HS-5 (cell line): ENCODE measurements around the gene CASKIN1.
"Not testable (repeated sequence)": the region's sequence is repeated elsewhere in the genome, so short reads cannot be mapped to it uniquely, and the experiment has no call there.

Source experiments
- DNase-seq: peaks from one replicate; pipeline ENCODE4 v3.0.0-alpha.2; 2012; ENCODE audit warnings: low read depth

Gene CASKIN1, protein sequence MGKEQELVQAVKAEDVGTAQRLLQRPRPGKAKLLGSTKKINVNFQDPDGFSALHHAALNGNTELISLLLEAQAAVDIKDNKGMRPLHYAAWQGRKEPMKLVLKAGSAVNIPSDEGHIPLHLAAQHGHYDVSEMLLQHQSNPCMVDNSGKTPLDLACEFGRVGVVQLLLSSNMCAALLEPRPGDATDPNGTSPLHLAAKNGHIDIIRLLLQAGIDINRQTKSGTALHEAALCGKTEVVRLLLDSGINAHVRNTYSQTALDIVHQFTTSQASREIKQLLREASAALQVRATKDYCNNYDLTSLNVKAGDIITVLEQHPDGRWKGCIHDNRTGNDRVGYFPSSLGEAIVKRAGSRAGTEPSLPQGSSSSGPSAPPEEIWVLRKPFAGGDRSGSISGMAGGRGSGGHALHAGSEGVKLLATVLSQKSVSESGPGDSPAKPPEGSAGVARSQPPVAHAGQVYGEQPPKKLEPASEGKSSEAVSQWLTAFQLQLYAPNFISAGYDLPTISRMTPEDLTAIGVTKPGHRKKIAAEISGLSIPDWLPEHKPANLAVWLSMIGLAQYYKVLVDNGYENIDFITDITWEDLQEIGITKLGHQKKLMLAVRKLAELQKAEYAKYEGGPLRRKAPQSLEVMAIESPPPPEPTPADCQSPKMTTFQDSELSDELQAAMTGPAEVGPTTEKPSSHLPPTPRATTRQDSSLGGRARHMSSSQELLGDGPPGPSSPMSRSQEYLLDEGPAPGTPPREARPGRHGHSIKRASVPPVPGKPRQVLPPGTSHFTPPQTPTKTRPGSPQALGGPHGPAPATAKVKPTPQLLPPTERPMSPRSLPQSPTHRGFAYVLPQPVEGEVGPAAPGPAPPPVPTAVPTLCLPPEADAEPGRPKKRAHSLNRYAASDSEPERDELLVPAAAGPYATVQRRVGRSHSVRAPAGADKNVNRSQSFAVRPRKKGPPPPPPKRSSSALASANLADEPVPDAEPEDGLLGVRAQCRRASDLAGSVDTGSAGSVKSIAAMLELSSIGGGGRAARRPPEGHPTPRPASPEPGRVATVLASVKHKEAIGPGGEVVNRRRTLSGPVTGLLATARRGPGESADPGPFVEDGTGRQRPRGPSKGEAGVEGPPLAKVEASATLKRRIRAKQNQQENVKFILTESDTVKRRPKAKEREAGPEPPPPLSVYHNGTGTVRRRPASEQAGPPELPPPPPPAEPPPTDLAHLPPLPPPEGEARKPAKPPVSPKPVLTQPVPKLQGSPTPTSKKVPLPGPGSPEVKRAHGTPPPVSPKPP (N-terminal part only)

DNA sequence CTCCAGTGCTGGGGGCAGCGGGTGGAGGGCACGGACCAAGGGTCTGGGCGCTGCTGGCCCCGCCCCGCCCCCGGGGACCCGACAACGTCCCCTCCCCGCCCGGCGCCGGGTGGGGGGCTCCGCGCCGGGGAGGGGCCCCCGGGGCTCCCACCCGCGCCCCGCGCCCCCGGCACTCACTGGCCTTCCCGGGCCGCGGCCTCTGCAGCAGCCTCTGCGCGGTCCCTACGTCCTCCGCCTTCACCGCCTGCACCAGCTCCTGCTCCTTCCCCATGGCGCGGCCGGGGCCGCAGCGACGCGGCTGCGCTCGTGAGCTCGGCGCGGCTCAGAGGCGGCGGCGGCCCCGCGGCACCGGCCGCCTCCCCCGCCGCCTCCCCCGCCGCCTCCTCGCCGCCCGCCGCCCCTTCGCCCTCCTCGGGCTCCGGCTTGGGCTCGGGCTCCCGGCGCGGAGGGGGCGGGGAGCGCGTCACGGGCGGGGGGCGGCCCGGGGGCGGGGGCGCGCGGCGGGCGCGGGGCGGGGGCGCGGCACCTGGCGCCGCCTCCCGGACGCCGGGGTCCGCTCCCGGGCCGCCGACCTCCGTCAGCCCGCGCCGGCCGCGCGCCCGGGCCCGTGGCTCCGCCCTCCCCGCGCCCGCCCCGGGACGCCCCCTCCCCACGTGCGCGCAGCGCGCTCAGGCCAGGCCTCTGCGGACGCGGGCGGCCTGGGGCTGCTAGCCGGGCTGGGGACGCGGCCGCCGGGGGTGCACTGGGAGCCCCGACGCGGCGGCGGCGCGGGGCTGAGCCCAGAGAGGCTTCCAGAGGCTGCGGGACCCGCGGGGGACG, at the start of gene CASKIN1:
TSS of gene CASKIN1 (minus strand) at position 444 of the 819 bp plus-strand sequence. CDS start at position 271, 173 bp downstream.
- DNase-seq: no peak

DNA sequence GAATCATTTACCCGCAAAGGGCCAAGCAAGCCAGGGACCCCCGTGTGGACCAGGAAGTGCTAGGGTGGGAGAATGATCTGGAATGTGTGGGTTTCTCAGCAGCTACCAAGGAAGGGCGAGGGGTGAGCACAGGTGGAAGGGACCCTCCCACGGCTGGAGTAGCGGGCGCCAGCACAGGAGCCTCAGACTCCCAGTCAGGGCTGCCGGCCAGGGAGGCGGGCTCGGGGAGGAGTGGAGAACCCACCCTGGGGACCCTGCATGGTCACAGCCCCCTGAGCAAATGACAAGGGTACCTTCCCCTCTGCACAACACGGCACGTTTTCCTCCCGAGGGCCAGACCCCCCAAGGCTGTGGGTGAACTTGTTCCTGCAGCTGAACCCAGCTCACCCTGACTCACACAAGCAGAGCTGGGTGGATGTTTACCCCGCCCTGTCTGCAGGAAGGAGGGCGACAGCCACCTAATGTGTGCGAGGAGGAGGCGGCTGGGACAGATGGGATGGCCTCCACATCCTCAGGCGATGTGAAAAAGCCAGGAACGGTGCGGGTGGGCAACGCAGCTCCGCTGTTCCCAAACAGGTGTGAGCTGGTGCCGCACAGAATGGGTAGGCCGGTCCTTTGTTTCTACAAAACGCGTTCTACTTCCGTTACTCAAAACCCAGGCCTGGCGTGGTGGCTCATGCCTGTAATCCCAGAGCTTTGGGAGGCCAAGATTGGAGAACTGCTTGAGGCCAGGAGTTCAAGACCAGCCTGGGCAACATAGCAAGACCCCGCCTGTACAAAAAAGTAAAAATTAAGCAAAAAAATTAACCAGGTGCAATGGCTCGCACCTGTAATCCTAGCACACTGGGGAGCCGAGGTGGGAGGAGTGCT, 48.8 kb upstream of the CASKIN1 start:
- DNase-seq: no peak

DNA sequence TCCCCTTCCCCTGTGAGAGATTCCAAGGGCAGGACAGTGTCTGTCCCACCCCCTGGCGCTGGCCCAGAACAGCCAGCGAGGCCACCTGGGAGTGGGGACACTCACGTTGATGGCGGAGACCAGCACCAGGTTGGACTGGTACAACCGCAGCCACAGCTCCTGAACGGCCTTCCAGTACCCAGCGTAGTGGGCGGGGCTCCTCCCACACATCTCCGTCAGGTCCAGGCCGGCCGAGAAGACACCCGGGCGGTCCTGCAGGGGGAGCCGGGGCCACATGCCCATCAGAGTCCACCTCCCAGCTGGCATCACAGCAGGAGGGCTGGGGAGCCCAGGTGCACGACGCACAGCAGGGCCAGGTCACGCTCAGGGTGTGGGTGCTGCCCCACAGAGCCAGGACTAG, 47.9 kb upstream of the CASKIN1 start:
- DNase-seq: no peak

DNA sequence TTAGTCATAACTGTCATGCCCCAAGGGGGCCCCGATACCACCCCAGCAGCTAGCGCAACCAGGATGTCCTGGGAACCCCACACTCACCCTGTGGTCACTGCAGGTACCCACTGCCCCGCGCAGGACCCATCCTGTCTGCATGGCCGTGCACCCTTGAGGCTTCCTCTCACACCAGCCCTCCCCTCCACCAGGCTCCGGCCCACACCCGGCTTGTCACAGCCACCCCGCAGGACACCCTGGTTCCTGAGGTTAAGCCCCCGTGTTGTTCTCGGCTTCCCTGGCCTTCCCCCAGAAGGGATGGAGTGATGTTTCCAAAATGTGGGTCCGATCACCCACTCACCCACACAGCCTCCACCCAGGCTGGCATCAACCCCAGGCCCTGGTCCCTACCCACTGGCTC, 47.4 kb upstream of the CASKIN1 start:
- no peak for DNase-seq

DNA sequence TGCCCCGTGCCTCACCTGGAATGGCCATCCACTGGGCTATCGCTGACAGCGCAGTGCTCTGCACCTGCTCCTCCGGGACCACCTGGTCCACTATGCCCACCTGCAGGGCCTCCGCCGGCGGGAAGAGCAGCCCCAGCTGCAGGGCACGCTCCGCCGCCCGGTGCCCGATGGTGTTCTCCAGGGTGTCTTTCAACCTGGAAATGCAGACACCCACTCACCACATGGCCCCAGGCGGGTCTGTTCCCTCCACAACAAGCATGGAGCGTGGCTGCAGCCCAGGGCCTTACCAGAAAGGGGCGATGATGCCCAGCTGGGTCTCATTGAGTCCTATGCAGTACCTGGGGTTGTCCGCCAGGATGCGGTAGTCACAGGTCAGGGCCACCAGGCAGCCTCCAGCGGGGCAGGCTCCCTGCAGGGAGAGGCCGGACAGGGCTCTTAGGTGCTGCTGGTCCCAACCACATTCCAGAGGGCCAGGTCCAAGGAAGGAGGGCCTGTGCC, 46.7 kb upstream of the CASKIN1 start:
- DNase-seq: no peak

DNA sequence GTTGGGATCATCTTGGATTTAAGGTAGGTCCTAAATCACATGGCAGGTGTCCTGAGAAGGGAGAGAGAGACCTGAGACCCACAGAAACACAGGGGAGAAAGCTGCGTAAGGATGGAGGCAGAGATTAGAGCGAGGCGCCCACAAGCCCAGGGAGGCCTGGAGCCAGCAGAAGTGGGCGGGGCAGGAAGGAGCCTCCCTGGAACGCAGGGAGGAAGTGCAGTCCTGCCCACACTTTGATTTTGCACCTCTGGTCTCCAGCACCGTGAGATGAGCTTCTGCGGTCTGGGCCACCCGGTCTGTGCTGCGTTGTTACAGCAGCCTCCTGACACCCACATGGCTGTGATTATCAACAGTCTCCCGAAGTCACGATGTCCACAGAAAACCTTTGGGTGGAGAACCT, 46.2 kb upstream of the CASKIN1 start:
- no peak for DNase-seq

DNA sequence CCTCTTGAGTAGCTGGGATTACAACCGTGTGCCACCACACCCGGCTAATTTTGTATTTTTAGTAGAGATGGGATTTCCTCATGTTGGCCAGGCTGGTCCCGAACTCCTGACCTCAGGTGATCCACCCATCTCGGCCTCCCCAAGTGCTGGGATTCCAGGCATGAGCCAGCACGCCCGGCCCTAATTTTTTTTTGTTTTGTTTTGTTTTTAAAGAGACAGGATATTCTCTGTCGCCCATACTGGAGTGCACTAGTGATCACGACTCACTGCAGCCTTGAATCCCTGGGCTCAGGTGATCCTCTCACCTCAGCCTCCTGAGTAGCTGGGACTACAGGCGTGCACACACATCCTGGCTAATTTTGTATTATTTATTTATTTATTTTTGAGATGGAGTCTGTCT, 43.9 kb upstream of the CASKIN1 start:
- DNase-seq: not testable (repeated sequence)

DNA sequence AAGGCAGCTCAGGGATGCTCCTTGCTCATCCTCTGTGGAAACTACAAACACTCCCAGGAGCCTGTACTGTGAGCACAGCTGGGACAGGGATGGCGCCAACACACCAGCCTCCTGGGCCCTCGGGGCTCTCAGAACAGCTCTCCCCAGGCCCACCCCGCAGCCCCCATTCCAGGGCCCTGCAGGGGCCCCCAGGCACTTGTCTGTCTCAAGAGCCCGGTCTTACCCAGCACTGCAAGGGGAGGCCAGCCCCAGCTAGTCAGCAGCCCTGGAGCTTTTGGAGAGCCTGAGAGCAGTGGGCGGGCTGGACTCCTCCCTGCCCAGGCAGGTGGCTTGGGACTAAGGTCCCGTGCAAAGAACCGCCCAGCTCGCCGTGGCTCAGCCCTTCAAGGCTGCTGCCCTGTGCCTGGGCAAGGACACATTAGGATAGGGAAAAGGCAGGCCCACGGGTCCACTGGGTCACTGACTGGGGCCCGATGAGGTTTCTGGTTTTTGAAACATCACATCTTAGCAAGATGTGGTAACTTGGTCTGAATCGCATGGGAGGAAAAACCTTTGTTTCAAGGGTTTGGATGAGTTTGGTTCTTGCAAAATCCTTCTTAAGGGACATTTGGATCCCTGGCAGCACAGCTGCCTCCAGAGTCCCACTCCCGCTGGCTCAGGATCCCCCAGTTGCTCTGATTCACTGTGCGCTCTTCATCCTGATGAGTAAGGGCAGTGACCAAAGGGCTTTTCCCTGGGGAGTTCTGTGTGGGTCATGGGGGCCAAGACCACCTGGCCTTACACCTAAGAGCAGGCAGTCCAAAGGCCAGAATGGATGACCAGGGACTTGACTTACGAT, 42.7 kb upstream of the CASKIN1 start:
- no peak for DNase-seq

DNA sequence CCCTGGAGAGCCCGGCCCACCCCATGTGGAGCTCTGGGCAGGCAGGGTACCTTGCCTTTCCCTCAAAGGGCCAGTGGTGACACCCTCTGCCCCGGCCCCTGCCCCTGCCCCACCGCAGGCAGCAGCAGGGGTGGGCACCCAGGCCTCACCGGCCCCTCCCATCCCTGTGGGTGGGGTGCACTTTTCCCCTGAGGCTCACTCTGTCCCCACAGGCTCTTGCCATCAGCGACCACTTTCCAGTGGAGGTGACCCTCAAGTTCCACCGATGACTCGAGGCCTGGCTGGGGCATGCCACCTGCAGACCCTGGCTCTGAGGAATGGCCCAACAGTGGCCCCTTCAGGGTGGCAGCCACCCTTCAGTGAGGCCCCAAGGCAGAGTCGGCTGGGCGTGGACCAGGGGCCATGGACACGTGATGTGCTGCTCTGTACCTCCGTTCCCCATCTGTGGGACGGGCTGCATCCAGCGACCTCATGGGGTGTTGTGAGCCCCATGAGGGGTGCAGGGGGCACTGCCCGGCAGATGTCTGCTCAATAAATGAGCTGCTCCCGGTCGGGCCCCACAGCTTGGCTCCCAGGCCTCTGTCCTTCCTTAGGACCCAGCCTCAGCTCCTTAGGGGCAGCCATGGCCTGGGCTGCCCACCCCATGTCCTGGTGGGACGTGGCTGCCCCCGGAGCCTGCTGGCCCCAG, 41.9 kb upstream of the CASKIN1 start:
- no peak for DNase-seq

DNA sequence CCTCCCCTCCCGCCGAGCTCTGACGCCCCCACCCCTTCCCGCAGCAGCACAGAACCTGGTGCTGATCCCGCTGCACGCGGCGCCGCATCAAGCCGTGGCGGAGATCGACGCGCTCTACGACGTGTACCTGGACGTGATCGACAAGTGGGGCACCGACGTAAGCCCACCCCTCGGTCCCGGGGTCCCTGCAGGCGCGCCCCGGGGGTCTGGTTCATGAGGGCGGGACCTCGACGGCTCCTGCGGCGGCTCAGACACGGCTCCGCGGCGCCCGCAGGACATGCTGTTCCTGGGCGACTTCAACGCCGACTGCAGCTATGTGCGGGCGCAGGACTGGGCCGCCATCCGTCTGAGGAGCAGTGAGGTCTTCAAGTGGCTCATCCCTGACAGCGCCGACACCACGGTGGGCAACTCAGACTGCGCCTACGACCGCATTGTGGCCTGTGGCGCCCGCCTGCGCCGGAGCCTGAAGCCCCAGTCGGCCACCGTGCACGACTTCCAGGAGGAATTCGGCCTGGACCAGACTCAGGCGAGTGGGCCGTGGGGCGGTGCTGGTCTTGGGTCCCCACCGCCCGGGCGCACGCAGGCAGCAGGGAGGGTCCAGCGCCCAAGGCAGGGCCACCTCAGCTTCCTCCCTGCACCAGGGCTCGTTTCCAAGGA, 41.2 kb upstream of the CASKIN1 start:
- DNase-seq: no peak

DNA sequence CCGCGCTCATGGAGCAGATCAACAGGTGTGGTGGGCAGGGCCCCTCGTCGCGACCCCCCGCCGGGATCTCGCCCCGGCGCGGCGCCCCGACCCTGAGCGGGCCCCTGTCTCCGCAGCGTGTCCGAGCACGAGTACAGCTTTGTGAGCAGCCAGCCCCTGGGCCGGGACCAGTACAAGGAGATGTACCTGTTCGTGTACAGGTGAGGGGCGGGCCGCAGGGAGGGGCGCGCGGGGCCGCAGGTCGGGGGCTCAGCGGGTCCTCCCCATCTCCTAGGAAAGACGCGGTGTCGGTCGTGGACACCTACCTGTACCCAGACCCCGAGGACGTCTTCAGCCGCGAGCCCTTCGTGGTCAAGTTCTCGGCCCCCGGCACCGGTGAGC, 40.7 kb upstream of the CASKIN1 start:
- no peak for DNase-seq

DNA sequence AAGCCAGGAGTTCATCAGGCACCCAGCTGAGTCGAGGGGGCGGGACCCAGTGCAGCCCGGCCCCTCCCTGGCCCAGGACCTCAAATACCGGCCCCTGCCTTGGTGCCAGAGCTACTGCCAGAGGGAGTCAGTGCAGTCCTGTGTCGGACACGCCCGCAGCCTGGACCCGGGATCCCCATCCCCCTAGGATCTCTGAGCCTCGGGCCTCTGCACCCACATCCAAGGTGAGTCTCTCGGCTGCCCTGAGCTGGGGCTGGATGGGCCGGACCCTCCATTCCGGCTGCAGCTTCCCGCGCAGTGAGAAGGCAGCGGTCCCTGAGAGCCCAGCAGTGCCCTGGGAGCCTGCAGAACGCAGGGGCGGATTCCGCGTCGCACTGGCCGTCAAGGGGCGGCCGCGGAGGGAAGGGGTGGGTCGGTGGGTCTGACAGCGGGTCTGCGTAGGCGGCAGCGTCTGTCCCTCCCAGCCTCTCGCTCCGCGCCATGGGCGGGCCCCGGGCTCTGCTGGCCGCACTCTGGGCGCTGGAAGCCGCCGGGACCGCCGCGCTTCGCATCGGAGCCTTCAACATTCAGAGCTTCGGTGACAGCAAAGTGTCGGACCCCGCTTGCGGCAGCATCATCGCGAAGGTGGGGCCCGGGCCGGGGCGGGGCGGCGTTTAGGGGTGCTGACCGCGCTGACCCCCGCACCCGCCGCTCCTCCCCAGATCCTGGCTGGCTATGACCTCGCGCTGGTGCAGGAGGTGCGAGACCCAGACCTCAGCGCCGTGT, 40.1 kb upstream of the CASKIN1 start, which contains the start of gene DNASE1L2:
TSS of gene DNASE1L2 (plus strand) at position 108 of the 765 bp plus-strand sequence. CDS start at position 481, 373 bp downstream.
- no peak for DNase-seq

DNA sequence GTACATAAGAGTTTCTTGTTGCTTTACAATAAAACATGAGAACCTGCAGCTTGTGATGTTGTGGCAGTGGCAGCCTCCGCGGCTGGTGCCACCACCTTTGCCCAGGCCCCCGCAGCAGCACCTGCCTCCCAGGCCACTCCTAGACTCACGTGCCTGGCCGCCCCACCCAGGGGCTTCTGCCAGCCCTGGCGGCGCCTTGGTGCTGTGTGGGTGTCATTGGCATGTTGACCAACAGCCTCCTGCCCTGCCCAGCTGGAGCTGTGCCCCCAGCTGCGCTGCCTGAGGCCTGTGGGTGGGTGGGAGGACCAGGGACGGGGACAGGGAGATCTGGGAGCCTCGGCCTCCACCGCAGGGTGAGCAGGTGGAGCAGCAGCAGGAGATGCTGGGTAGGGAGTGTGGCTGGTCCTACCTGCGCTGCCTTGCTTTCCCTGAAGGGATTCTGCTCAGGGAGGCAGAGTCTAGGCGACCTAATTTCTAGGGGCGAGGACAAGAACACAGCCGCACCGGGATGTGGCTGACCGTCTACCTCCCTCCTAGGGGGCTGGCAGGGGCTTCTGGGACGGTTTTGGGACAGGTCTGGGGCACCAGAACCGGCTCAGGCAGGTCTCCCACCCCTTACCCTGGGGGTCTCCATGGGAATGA, 39.4 kb upstream of the CASKIN1 start:
- DNase-seq: no peak

DNA sequence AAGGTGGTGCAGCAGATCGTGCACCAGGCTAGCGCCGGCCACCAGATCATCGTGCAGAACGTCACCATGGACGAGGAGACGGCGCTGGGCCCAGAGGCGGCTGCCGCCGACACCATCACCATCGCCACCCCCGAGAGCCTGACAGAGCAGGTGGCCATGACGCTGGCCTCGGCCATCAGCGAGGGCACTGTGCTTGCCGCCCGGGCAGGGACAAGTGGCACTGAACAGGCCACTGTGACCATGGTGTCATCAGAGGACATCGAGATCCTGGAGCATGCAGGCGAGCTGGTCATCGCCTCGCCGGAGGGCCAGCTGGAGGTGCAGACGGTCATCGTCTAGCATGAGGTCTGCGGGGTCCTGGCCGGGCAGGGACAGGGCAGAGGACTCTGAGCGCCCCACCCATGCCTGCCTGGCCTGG, 38.8 kb upstream of the CASKIN1 start:
- DNase-seq: no peak

DNA sequence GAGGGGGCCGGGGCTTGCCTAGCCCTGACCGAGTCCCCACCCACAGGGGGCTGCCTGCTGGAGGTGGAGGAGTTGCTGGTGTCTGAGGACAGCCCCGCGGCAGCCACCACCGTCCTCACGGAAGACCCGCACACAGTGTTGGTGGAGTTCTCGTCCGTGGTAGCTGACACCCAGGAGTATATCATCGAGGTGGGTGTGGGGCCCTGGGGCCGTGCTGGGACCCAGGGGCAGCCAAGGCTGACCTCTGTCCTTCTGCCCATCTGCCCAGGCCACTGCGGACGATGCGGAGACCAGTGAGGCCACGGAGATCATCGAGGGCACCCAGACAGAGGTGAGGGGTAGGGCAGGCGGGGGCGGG, 38.4 kb upstream of the CASKIN1 start:
- DNase-seq: no peak

DNA sequence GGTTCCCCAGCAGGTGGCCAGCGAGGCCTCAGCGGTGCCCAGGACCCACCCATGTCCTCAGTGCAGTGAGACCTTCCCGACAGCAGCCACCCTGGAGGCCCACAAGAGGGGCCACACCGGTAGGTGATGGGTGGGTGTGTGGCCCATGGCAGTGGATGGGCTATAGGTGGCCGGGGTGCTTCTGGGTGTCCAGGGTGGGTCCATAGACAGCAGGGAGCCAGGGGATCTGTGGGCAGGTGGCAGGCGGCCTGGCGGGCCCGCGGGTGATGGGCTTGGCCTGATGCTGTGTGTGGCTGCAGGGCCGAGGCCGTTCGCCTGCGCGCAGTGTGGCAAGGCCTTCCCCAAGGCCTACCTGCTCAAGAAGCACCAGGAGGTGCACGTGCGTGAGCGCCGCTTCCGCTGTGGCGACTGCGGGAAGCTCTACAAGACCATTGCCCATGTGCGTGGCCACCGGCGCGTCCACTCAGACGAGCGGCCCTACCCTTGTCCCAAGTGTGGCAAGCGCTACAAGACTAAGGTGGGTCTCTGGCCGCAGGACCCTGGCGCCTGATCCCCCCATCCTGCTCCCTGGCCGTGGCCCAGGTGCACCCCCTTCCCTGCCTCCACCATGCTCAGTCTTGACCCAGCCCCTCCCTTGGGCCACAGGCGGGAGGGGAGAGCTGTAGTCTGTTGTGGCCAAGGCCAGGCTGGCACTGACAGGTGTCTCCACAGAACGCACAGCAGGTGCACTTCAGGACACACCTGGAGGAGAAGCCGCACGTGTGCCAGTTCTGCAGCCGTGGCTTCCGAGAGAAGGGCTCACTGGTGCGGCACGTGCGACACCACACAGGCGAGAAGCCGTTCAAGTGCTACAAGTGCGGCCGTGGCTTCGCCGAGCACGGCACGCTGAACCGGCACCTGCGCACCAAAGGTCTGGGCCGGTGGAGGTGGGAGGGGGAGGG, 37.7 kb upstream of the CASKIN1 start:
- no peak for DNase-seq
